HG02973 (cell line): ENCODE measurements around the gene TM7SF3.
"Not testable (repeated sequence)": the region's sequence is repeated elsewhere in the genome, so short reads cannot be mapped to it uniquely, and the experiment has no call there.

Experiments
- ATAC-seq: cut with Tn5 transposase; IDR thresholded peaks from one replicate; pipeline ENCODE4 v1.9.1; 2021; ENCODE audit warnings: moderate library complexity; ENCODE audit not compliant: unreplicated experiment

The TM7SF3 gene

DNA sequence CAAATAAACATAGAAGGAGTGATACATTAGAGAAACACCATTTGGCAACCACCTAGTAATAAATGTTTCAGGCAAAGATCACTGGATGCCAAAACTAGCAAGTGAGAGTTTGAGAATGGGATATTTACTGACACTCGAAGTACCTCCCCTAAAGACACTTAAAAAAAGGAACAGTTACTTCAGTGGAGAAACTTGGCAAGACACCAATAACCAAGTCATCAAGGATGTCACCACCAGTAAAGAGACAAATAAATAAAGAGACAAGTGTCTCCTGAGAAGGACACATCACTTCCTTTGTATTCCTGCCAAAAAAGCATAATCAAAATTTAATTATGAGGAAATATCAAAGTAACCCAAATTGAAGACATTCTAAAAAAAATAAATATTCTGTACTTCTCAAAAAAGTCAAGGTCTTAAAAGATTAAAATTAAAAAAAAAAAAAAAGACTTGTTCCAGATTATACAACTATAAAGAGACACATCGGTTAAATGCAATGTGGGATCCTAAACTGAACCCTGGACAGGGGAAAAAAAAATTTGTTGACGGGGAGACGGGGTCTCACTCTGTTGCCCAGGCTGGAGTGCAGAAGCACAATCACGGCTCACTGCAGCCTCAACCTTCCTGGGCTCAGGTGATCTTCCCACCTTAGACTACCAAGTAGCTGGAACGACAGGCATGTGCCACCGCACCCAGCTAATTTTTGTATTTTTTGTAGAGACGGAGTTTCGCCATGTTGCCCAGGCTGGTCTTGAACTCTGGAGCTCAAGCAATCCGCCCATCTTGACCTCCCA, 26.4 kb downstream of the TM7SF3 start:
- no peak for ATAC-seq

DNA sequence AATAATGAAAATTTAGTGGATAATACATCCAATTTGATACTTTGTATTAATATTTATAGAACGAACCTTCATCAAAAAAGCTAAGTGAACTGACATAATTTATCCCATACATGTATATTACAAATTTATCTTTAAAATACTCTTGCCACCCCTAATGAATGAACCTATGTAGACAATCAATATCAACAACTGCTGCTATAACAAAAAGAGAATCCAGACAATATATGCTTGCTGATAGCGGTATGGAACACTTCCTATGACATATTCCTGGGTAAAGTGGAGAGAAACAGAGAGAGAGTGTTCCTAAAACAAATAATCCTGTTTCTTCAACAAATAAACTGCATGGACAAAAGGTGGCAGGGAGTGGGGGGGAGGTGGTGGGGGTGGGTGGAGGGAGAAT, 31.3 kb downstream of the TM7SF3 start:
- no peak for ATAC-seq

DNA sequence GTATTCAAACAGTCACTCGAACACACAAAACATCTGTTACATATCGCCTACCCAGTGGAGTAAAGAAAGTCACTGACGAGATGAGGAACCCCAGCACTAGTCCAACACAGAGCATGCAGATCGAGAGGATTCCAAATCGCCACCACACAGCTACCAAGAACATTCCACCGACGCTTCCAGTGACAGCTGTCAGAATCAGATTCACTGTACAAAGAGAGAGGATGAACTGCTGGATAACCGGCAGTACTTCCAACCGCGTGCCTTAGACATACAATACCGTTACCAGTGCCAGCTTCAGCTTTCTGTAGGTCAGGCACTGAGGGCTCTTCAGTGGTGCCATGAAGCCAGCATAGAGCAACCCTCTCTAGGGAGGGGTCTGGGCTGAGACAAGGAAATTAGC, 34.5 kb downstream of the TM7SF3 start:
- no peak for ATAC-seq

DNA sequence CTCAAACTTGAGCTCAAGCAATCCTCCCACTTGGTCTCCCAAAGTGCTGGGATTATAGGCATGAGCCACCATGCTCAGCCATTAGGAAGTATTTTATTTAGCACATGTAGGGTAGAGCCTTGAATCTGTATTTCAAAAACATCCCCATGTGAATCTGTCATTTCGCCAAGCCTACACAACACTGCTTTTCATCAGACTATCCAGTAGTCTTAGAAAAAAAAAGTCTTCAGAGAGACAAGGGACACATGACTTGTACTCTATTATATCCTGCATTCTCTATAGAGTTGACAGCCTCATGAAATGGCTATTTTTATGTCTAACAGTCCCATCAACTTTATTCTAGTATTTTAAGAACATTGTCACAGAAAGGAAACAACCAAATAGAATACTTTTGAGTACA, 35.4 kb downstream of the TM7SF3 start:
- no peak for ATAC-seq

DNA sequence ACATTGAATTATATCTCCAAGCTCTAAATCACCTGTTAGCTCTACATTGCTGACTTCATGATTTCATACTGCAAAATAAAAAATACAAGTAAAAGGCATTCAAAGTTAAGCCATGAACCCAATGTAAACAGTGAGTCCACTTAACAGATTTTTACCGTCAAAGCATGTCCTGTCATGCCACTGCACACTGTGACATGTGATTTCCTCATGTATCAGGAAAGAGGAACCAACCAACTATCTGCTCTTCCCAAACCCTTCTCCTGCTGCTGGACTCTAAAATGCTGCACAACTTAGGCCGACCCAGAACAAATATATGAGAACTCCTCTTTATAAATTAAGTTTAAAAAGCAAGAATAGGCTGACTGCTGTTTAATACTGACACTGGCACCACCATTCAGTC, 37.5 kb downstream of the TM7SF3 start:
- ATAC-seq: no peak

DNA sequence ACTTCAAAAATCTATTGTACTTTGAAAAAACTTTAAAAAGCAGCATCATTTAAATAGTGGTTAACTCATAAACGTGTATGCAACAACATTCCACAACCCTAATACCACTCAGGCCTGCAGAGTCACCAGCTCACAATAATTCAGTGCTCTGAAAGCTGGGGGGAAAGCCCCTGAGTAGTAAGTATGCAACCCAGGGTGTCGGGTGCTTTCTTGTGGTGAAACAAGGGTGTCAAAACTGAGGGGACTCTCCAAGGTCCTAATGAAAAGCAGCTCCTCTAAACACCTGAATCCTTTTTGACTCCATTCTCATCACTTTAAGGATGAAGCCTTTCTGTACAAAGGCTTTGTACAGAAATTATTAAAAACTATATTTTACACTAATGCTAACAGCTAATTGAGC, 42.2 kb downstream of the TM7SF3 start:
- peak; percentile 96 for ATAC-seq

DNA sequence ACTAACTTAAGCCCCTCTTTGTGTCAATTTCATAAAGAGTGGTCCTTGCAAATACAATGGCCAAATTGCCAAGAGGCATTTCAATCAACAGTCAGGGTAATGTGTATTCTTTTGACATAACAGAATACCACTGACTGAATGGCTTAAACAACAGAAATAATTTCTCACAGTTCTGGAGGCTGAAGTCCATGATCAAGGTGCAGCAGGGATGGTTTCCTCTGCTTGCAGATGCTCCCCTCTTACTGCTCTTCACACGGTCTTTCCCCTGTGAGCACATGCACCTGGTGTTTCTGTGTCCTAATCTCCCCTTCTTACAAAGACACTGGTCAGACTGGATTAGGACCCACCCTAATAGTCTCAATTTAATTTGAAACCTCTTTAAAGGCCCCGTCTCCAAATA, 44.0 kb downstream of the TM7SF3 start:
- no peak for ATAC-seq

DNA sequence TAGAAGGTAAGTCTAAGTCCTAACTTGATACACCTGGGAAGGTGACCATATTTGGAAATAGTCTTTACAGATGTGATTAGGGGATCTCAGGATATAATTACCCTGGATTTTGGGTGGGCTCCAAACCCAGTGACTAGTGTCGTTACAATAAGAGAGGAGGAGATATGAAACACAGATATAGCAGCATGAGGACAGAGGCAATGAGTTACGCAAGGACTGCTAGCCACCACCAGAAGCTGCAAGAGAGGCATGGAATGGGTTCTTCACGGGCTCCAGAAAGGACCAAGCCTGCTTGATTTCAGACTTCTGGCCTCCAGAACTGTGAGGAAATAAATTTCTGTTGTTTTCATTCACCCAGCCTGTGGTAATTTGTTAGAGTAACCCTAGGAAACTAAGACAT, 47.3 kb downstream of the TM7SF3 start:
- ATAC-seq: no peak

DNA sequence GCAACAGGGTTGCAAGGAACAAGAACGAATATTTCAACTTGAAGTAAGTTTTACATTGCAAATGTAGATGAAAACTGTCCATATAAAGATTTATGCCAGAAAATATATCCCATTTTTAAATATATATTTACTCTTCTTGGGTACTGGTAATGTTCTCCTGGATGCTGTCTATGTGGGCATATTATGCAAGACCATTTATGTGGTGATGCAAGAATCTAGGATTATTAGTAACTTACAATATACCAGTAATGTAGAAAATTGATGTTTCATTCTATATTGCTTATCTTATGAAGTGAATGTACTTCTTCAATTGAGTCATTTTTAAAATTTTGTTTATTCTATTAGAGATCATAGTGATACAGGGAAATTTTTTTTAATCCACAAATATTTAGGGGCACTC, 50.8 kb downstream of the TM7SF3 start:
- no peak for ATAC-seq

DNA sequence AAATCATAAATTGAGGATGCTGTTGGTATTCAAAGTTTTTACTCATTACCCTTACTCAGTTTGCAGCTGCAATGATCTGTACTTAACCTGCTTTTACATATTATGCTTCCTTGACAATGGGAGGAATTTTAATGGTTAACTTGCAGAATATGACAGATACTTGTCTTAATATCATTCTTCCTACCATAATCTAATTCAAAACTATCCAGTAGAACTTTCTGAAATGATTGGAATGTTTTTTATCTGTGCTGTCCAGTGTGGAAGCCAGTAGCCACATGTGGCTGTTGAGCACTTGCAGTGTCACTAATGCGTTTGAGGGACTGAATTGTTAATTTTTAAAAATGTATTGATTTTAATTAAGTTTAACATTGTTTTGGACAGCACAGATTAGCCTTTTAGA, 52.4 kb downstream of the TM7SF3 start:
- ATAC-seq: no peak

DNA sequence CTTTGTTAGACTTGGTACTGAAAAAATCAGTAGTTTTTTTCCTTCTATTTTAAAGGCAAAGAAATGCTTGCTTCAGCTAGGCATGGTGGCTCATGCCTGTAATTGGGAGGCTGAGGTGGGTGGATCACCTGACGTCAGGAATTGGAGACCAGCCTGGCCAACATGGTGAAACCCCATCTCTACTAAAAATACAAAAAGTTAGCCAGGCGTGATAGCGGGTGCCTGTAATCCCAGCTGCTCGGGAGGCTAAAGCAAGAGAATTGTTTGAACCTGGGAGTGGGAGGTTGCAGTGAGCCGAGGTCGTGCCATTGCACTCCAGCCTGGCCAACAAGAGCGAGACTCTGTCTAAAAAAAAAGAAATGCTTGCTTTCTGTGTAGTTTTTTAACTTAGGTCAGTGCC, 52.8 kb downstream of the TM7SF3 start:
- ATAC-seq: not testable (repeated sequence)

DNA sequence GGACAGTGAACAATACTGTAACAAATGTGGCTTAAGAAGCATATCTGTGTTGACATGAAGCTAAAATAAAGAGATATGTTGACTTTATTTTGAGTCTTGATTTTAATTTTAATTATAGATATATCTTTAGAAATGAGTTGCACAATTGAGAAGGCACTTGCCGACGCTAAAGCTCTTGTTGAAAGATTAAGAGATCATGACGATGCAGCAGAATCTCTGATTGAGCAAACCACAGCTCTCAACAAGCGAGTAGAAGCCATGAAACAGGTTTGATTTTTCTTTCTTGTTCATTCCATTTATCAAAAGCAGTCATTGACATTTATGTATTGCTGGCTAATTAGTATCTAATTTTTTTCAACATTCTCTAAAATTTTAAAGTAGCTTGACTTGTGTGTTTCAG, 60.2 kb downstream of the TM7SF3 start:
- ATAC-seq: no peak

DNA sequence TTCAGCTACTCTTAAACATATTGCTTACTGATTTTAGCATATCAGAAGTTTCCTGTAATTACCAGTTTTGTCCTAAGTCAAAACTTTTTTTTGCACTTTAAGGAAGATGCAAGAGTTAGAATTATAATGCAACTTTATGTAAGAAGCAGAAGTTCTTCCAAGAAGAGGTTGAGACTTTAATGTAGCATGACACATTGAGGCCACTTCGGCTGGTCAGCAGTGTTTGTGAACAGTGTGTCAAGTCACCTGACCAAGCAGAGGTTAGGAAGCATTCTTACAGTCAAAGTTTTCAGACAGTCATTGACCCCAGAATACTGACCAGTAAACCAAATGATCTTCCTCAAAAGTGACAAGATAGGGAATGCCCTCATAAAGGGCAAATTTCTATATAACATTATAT, 60.7 kb downstream of the TM7SF3 start:
- no peak for ATAC-seq

DNA sequence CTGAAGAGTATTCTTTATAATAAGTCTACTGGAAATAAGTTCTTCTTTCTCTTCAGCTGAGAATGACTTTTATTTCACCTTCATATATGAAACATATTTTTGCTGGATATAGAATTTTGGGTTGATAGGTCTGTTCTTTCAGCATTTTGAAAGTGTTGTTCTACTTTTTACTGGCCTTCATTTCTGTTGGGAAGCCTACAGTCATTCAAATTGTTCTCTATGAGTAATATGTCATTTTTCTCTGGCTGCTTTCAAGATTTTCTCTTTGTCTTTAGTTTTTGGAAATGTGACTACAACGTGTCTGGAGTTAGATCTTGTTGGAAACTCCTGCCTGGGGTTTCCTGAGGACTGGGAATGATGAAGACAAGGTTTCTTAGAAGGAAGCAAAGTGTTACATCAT, 65.9 kb downstream of the TM7SF3 start:
- no peak for ATAC-seq

DNA sequence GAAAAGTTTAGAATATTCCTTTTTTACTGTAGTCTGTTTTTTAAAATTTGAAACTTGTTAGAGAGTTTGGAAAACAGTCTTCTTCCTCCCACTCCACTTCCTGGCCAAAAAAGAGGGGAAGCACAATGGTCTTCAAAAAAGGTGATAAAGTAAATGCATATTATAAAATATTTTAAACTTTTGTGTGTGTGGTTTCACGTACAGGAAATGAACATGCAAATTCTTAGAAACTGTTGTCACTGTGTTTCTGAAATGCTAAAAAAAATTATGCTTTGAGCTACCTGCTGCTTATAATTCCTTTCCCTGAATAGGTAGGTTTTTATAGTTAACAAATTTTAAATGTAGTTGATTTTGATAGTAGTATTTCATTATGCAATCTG, 73.0 kb downstream of the TM7SF3 start:
- ATAC-seq: no peak

DNA sequence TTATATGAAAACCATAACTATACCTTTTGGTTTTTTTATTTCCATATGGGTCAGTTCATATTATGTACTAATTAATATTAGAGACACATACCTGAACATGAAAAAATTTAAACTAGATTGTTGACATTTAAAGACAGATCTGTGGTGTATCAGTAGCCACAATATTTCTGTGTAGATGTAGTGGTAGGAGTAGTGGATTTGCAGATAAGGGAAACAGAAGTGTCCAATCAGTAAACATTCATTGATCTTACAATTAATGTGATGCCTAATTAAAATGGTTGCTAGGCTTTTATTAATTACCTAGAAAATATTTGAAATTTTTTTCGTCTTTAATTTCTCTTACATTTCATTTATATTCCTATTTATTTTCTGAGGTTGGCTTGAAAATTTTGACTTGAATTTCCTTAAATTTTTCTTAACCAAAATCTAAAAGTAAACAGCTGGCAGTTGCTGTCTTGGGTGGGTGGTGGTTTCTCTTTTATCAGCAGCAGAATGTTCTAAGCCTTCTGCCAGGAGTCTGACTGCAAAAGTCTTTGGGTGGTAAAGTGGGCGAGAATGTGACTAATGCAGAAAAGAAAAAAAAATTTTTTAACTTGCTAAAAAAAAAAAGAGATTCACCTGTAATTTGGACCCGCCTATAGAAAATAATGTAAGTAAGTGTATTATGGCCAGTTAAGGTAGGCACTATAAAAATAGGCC, 73.5 kb downstream of the TM7SF3 start:
- ATAC-seq: no peak

DNA sequence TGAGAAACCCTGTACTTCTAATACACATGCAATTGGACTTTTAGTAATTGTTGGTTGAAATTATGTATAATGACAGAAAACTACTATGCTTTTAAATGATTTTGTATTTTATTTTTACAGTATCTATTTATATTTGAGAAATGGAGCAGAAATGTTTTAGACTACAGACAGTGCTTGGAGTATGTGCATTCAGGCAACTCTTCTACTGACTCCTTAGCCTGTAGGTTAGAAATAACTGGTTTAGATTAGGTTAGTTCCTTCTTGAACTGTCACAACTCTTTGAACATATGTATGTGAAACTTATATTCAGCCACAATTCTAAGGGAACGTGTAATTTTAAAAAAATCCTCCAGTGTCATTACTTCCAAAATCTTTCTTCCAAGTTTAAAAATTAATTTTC, 74.2 kb downstream of the TM7SF3 start:
- ATAC-seq: no peak

DNA sequence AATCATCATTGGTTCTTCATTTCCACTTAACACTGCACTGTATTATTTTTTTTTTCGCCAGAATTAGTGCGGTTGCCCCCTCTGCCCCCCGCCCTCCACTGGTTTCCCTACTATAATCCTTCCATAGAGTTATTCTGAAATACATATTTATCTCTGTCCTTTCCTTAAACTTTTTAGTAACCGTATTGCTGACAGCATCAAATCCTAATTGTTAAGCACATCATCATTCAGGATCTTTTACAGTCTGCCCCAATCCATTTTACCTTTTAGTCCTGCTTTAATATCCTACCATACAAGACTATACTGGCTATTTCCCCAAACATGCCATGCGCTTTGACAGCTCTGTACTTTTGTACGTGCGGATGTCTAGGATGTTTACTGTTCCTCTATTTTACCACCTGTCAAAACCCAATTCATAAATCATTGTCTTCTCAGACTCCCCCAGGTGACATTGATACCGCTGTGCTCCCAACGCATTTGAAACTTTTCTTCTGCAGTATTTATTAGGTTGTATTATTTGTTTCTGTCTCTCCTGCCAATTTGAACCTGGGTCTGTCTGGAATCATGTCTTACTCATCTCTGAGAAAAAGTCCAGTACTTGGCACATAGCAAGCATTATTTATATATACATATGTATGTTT, 74.9 kb downstream of the TM7SF3 start:
- ATAC-seq: no peak

DNA sequence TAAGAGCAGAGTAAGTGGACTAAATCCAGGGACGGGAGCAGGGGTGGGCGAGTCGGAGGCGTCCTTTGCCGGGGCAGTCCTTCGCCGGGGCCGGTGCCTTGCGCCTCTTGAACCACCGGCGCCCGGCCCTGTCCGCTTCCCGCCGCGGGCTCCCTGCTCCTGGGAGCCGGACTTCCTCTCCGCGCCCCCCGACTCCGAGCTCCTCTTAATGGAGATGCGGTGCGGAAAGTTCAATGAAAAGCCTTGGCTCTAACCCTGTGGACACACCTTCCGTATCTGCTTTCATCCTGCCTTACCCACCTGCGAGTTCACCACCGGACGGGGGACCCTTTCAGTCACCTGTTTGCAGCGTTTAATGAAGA, 75.5 kb downstream of the TM7SF3 start:
- peak; percentile 12 for ATAC-seq

DNA sequence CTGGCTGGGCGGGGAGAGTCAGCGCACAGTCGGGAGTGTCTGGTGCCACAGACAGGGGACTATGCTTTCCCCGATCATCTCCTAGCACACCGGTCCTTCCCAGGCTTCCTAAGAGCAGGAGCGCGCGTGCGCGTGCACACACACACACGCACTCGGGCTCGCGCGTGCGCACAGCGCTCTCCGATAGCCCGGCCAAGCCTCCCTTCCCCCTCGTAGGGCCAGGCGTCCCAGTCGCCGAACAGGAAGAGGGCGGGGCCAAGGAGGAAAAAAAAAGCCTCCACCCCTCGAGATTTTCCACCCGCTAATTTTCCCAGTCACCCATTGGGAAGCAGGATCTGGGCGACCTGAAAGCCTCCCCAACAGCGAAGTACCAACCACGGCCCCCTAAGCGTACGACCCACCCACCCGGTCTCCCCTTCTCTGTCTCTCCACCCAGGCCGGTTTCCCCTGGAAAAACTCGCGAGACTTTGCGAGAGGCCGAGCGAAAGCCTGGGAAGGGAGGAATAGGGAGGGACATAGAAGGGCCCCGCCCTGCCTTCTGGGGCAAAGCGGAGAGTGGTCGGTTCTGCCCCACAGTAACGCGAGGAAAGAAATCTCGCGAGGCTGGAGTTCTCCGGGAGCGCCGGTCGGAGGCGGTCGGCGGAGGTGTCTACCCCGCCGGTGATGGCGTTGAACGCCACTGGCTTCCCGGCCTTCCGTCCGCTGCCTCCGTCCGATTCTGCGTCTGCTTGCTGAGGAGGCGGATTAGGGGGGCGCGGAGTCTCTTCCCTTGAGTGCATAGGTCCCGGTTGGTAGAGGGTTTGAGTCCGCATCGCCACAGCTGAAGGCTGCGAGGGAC, 76.1 kb downstream of the TM7SF3 start, which contains the start of the genes FGFR1OP2 and INTS13:
Gene FGFR1OP2 (plus strand): TSS at position 608 of the 838 bp plus-strand sequence. CDS start 15,689 bp downstream, outside the sequence.
Gene INTS13 (minus strand): TSS at position 119 of the 838 bp plus-strand sequence. CDS start 1,178 bp downstream, outside the sequence.
- peak; percentile 74 for ATAC-seq

DNA sequence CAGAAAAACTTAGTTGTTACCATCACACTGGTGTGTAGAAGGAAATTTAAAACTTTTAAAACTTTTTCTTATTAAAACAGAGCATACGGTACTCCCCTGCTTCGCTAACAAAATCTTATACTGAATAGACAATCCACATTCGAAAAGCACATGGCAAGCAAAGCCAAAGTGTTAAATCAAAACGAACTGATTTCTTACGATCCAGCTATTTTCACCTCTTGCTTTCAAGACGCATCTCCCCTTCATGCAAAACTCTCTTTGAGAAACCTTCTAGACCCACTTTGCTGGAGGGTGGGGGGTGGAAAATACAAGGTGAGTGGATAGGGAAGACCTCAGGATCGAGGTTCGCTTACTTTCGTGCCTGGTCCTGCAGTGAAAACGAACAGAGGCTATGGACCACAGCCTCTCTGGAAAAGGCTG, 76.7 kb downstream of the TM7SF3 start:
- ATAC-seq: no peak
